ENCODE measurements around the gene NCBP1. TPM values are rescaled to one million over a fixed set of nuclear protein-coding genes. Genes with fewer than 3 reads are reported as not detected.
A peak's percentile ranks its signal among the peaks of the same experiment; 100 is the strongest.
"Not testable (repeated sequence)": the region's sequence is repeated elsewhere in the genome, so short reads cannot be mapped to it uniquely, and the experiment has no call there.

The NCBP1 gene
- total RNA-seq, 1 donor from 2014 or later: 20.0 TPM

GRCh38 chr9:97699281-97699680 lies 65.7 kb downstream of the NCBP1 start:
- intact Hi-C loops (cut with DNase I); ATAC-seq (ENCODE audit: poor library complexity): not testable (repeated sequence)
- peak; percentile 50 for DNase-seq

GRCh38 chr9:97699824-97700223 lies 66.2 kb downstream of the NCBP1 start:
- intact Hi-C loops (cut with DNase I); DNase-seq; ATAC-seq (ENCODE audit: poor library complexity): not testable (repeated sequence)

GRCh38 chr9:97703437-97704344 lies 70.1 kb downstream of the NCBP1 start:
- ATAC-seq (ENCODE audit: poor library complexity) (no peak), DNase-seq (no peak)
- intact Hi-C loops (cut with DNase I): no loop called here

GRCh38 chr9:97704345-97704677 lies 70.7 kb downstream of the NCBP1 start:
- intact Hi-C loops (cut with DNase I): no loop called here
- DNase-seq (no peak), ATAC-seq (ENCODE audit: poor library complexity) (no peak)

- intact Hi-C loops (cut with DNase I): no loop called here
- ATAC-seq (ENCODE audit: poor library complexity): no peak
- no peak for DNase-seq
These were observed 71.2 kb downstream of the NCBP1 start for GRCh38 chr9:97704851-97705250.

GRCh38 chr9:97705354-97705950 lies 71.8 kb downstream of the NCBP1 start:
- intact Hi-C loops (cut with DNase I): no loop called here
- ATAC-seq (ENCODE audit: poor library complexity) (no peak), DNase-seq (no peak)

- ATAC-seq (ENCODE audit: poor library complexity): no peak
- intact Hi-C loops (cut with DNase I): no loop called here
- DNase-seq: no peak
These were observed 72.6 kb downstream of the NCBP1 start for GRCh38 chr9:97706246-97706645.

- DNase-seq (no peak), ATAC-seq (ENCODE audit: poor library complexity) (peak; percentile 92)
- intact Hi-C loops (cut with DNase I): loop anchor here (5.0 kb wide), 1 partner anchor 552 kb away; no protein-coding TSS in a partner anchor
These were observed 77.0 kb downstream of the NCBP1 start for GRCh38 chr9:97710356-97711222.

GRCh38 chr9:97711223-97711626 lies 77.6 kb downstream of the NCBP1 start:
- intact Hi-C loops (cut with DNase I): loop anchor here (5.0 kb wide), 1 partner anchor 551 kb away; no protein-coding TSS in a partner anchor

GRCh38 chr9:97714435-97714834 lies 80.8 kb downstream of the NCBP1 start:
- no peak for ATAC-seq (ENCODE audit: poor library complexity)
- DNase-seq: no peak
- intact Hi-C loops (cut with DNase I): loop anchor here (5.0 kb wide), 1 partner anchor 548 kb away; no protein-coding TSS in a partner anchor

More at GRCh38 chr9:97711223-97711626, 77.6 kb downstream of the NCBP1 start:
- ATAC-seq (ENCODE audit: poor library complexity) (no peak), DNase-seq (no peak)

- ATAC-seq (ENCODE audit: poor library complexity): no peak
- intact Hi-C loops (cut with DNase I): no loop called here
- no peak for DNase-seq
These were observed 84.2 kb downstream of the NCBP1 start for GRCh38 chr9:97717866-97718265.

GRCh38 chr9:97721396-97721795 lies 87.8 kb downstream of the NCBP1 start:
- intact Hi-C loops (cut with DNase I): no loop called here
- DNase-seq (no peak), ATAC-seq (ENCODE audit: poor library complexity) (no peak)

GRCh38 chr9:97722331-97722730 lies 88.7 kb downstream of the NCBP1 start:
- ATAC-seq (ENCODE audit: poor library complexity) (no peak), DNase-seq (no peak)
- intact Hi-C loops (cut with DNase I): no loop called here

Other genes starting within 250 kb of the NCBP1 start
- 7.9 TPM for gene TDRD7, start 221.7 kb upstream of the NCBP1 start, total RNA-seq
- gene TMOD1, start 132.2 kb upstream of the NCBP1 start, total RNA-seq: 192 TPM
- gene TSTD2, start 453 bp upstream of the NCBP1 start, total RNA-seq: 26.1 TPM
- 5.8 TPM for gene XPA, start 63.5 kb downstream of the NCBP1 start, total RNA-seq
- gene FOXE1, start 219.4 kb downstream of the NCBP1 start, total RNA-seq: not detected